CD4-positive, alpha-beta memory T cell (primary cell): ENCODE results near the gene EVA1B. TPM values are rescaled to one million over a fixed set of nuclear protein-coding genes. Genes with fewer than 3 reads are reported as not detected.

Source experiments
- CTCF ChIA-PET: fragments of 350-600 bp; sonication (Branson Sonifier 250); formaldehyde crosslinking; loops from one replicate; lab custom pipeline; 2021; ENCODE audit warnings: inconsistent platforms; ENCODE audit not compliant: partially characterized antibody; lab: Charles Lee
- POLR2A ChIA-PET: fragments of 350-600 bp; sonication (Branson Sonifier 250); formaldehyde crosslinking; loops from one replicate; lab custom pipeline; 2021; ENCODE audit not compliant: partially characterized antibody; lab: Charles Lee
- DNase-seq, 5 donors: peaks; one replicate each; pipeline versions ENCODE4 v3.0.0 to v3.0.0-alpha.2; 2020 to 2022; ENCODE audit warnings: mixed read lengths in 1 of 5
- H3K27ac ChIP-seq: one replicate; pipeline ENCODE4 v1.7.0; 2013; ENCODE audit warnings: low read depth, low read length
- H3K27me3 ChIP-seq: 2 replicates; pipeline ENCODE4 v1.7.0; 2013; ENCODE audit warnings: mild to moderate bottlenecking, low read length, moderate library complexity; ENCODE audit not compliant: insufficient read depth
- H3K36me3 ChIP-seq: 2 replicates; pipeline ENCODE4 v1.7.0; 2013; ENCODE audit warnings: mild to moderate bottlenecking, low read length, moderate library complexity; ENCODE audit not compliant: insufficient read depth
- H3K4me1 ChIP-seq: 2 replicates; pipeline ENCODE4 v1.7.0; 2013; ENCODE audit warnings: mild to moderate bottlenecking, low read length, moderate library complexity; ENCODE audit not compliant: insufficient read depth
- H3K4me3 ChIP-seq, 2 donors: one replicate each; pipeline ENCODE4 v1.7.0; 2013; ENCODE audit warnings: low read length in 2 of 2, mild to moderate bottlenecking in 1 of 2
- H3K9me3 ChIP-seq, 2 donors: one replicate each; pipeline ENCODE4 v1.7.0; 2013; ENCODE audit warnings: low read length in 2 of 2, control low read depth in 1 of 2; ENCODE audit not compliant: control insufficient read depth in 1 of 2
- H3K27ac Mint-ChIP-seq, 7 donors: one replicate each; pipeline ENCODE4 v1.8.0; 2020 to 2021; ENCODE audit warnings: mixed read lengths in 7 of 7, mild to moderate bottlenecking in 6 of 7, inconsistent platforms in 3 of 7, moderate library complexity in 3 of 7
- H3K27me3 Mint-ChIP-seq, 2 donors: one replicate each; pipeline ENCODE4 v1.8.0; 2020 to 2021; ENCODE audit warnings: mixed read lengths in 2 of 2
- H3K36me3 Mint-ChIP-seq, 2 donors: one replicate each; pipeline ENCODE4 v1.8.0; 2020 to 2021; ENCODE audit warnings: mixed read lengths in 2 of 2, inconsistent platforms in 1 of 2, mild to moderate bottlenecking in 1 of 2
- H3K4me1 Mint-ChIP-seq, 4 donors: one replicate each; pipeline ENCODE4 v1.8.0; 2020 to 2021; ENCODE audit warnings: mixed read lengths in 4 of 4, mild to moderate bottlenecking in 1 of 4
- H3K4me3 Mint-ChIP-seq, 8 donors: one replicate each; pipeline ENCODE4 v1.8.0; 2020 to 2021; ENCODE audit warnings: mixed read lengths in 8 of 8, mild to moderate bottlenecking in 7 of 8, moderate library complexity in 6 of 8, inconsistent platforms in 3 of 8
- H3K9me3 Mint-ChIP-seq, 8 donors: one replicate each; pipeline ENCODE4 v1.8.0; 2020 to 2021; ENCODE audit warnings: mixed read lengths in 8 of 8, mild to moderate bottlenecking in 5 of 8, inconsistent platforms in 3 of 8, moderate library complexity in 1 of 8
- intact Hi-C: fragments of 100-400 bp; cut with micrococcal nuclease; formaldehyde crosslinking; loops from one replicate; pipeline ENCODE4 v1.15.1; 2023
- polyA plus RNA-seq, 2 donors: library from polyadenylated mRNA; unstranded; fragments of 300-500 nt; fragmentation: Illumina TruSeq; gene quantifications; one replicate each; pipeline ENCODE4 v1.2.3, GENCODE V29; 2021
- total RNA-seq, 2 experiments: library from RNA; stranded (reverse); gene quantifications; one replicate each; pipeline ENCODE4 v1.2.3, GENCODE V29; 2021

Gene EVA1B
- total and polyA plus RNA-seq, 4 experiments from 2014 or later: 5.2 to 8.1 (median 6.8) TPM

- Histone ChIP-seq H3K4me3 (no peak overlapping the region), H3K27me3 (no peaks in the 10 kb centered on the region), H3K4me1 (peaks cover 16% of the 10 kb centered on the region), H3K9me3 (no peaks in the 10 kb centered on the region), H3K36me3 (peaks cover 33% of the 10 kb centered on the region), H3K27ac (no peak overlapping the region)
- H3K27me3 Mint-ChIP-seq: no peaks in the 10 kb centered on the region
- POLR2A ChIA-PET: interaction anchor here (0.6 to 1.6 kb wide), 8 partner anchors 27 to 109 kb away, joined by 3 to 13 read pairs (median 5); partner anchors contain the start of gene OSCP1
- CTCF ChIA-PET: interaction anchor here (0.6 to 6.7 kb wide), 31 partner anchors 9 to 128 kb away, joined by 3 to 122 read pairs (median 5); partner anchors contain the start of genes LSM10, OSCP1 and STK40
- H3K36me3 Mint-ChIP-seq: peaks cover 24 to 39% of the 10 kb centered on the region in 2 donors
- no peak overlapping the region for H3K4me3 Mint-ChIP-seq
- intact Hi-C loops: loop anchor here (1.0 kb wide), 2 partner anchors 28 to 79 kb away; no protein-coding TSS in a partner anchor
- peaks cover 0 to 2% (median 0%) of the 10 kb centered on the region in 8 donors for H3K9me3 Mint-ChIP-seq
- H3K4me1 Mint-ChIP-seq: peaks cover 6 to 47% (median 22%) of the 10 kb centered on the region in 4 donors
- DNase-seq: no peak
- no peak overlapping the region for H3K27ac Mint-ChIP-seq
Measured at GRCh38 chr1:36341626-36342320, 18.3 kb upstream of the EVA1B start.

GRCh38 chr1:36339615-36340014 is 16.2 kb upstream of the EVA1B start:
- H3K4me3 ChIP-seq: no peak overlapping the region
- H3K36me3 Mint-ChIP-seq: peaks cover 20 to 25% of the 10 kb centered on the region in 2 donors
- H3K9me3 Mint-ChIP-seq: peaks cover 0 to 2% (median 0%) of the 10 kb centered on the region in 8 donors
- H3K4me1 ChIP-seq: peaks cover 16% of the 10 kb centered on the region
- no peak overlapping the region for H3K4me3 Mint-ChIP-seq
- no peaks in the 10 kb centered on the region for H3K9me3 ChIP-seq
- intact Hi-C loops: no loop called here
- H3K27me3 ChIP-seq: no peaks in the 10 kb centered on the region
- no peaks in the 10 kb centered on the region for H3K27me3 Mint-ChIP-seq
- CTCF ChIA-PET: interaction anchor here (5.7 to 6.7 kb wide), 2 partner anchors 28 to 78 kb away, joined by 88 to 122 read pairs; no protein-coding TSS in a partner anchor
- peaks cover 6 to 42% (median 20%) of the 10 kb centered on the region in 4 donors for H3K4me1 Mint-ChIP-seq
- no peak for DNase-seq
- POLR2A ChIA-PET: interaction anchor here (0.8 kb wide), 1 partner anchor 111 kb away, joined by 3 read pairs; the partner anchor contains the start of gene OSCP1
- H3K27ac Mint-ChIP-seq: peak overlapping the region in 2 of 7 donors; percentile 37
- H3K36me3 ChIP-seq: peaks cover 19% of the 10 kb centered on the region
- H3K27ac ChIP-seq: no peak overlapping the region

GRCh38 chr1:36339215-36339614 is 15.8 kb upstream of the EVA1B start:
- peaks cover 15% of the 10 kb centered on the region for H3K36me3 ChIP-seq
- H3K27ac ChIP-seq: no peak overlapping the region
- no peak overlapping the region for H3K4me3 ChIP-seq
- Mint-ChIP-seq H3K36me3 (peaks cover 20 to 21% of the 10 kb centered on the region in 2 donors), H3K27me3 (no peaks in the 10 kb centered on the region), H3K27ac (peak overlapping the region in 2 of 7 donors; percentile 37), H3K9me3 (peaks cover 0 to 2% (median 0%) of the 10 kb centered on the region in 8 donors), H3K4me3 (no peak overlapping the region), H3K4me1 (peaks cover 6 to 42% (median 19%) of the 10 kb centered on the region in 4 donors)
- CTCF ChIA-PET: interaction anchor here (1.5 to 6.7 kb wide), 3 partner anchors 28 to 79 kb away, joined by 3 to 122 read pairs (median 88); no protein-coding TSS in a partner anchor
- no peaks in the 10 kb centered on the region for H3K27me3 ChIP-seq
- intact Hi-C loops: no loop called here
- peaks cover 16% of the 10 kb centered on the region for H3K4me1 ChIP-seq
- H3K9me3 ChIP-seq: no peaks in the 10 kb centered on the region
- POLR2A ChIA-PET: interaction anchor here (0.8 to 1.2 kb wide), 2 partner anchors 58 to 111 kb away, joined by 3 read pairs; partner anchors contain the start of genes LSM10 and OSCP1
- DNase-seq: no peak

DNA sequence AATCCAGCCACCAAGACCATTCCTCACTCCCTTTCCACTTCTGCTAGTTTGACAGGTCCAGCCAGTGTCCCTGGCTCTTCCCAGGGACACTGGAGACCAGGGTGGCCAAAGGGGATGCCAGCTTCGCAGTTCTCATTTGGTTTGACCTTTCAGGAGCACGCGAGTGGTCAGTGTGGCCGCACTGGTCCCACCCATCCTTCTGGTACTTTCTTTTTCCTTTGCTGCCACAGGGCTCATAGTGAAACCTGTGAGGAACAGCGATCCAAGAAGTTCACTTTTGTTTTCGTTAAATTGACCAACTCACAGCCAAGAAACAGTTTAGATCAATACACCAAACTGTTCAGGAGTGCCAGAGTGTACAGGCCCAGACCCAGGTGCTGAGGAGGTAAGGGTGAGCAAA is 14.4 kb upstream of the EVA1B start:
- H3K4me3 ChIP-seq: no peak overlapping the region
- Mint-ChIP-seq H3K4me3 (no peak overlapping the region), H3K27me3 (no peaks in the 10 kb centered on the region), H3K27ac (peak overlapping the region in 1 of 7 donors; percentile 44), H3K9me3 (peaks cover 0 to 2% (median 0%) of the 10 kb centered on the region in 8 donors), H3K36me3 (peaks cover 19 to 20% of the 10 kb centered on the region in 2 donors), H3K4me1 (peaks cover 5 to 33% (median 18%) of the 10 kb centered on the region in 4 donors)
- intact Hi-C loops: no loop called here
- no peaks in the 10 kb centered on the region for H3K9me3 ChIP-seq
- peaks cover 8% of the 10 kb centered on the region for H3K36me3 ChIP-seq
- ChIA-PET CTCF (interaction anchor here (1.3 to 1.5 kb wide), 2 partner anchors 29 to 31 kb away, joined by 3 read pairs; no protein-coding TSS in a partner anchor), POLR2A (no interaction called here)
- H3K4me1 ChIP-seq: peaks cover 10% of the 10 kb centered on the region
- no peaks in the 10 kb centered on the region for H3K27me3 ChIP-seq
- H3K27ac ChIP-seq: no peak overlapping the region
- DNase-seq: no peak

GRCh38 chr1:36330940-36331339 is 7.5 kb upstream of the EVA1B start:
- peak overlapping the region in 1 of 7 donors; percentile 60 for H3K27ac Mint-ChIP-seq
- CTCF ChIA-PET: no interaction called here
- peaks cover 3 to 6% (median 5%) of the 10 kb centered on the region in 4 donors for H3K4me1 Mint-ChIP-seq
- no peaks in the 10 kb centered on the region for H3K9me3 Mint-ChIP-seq
- H3K9me3 ChIP-seq: no peaks in the 10 kb centered on the region
- no peaks in the 10 kb centered on the region for H3K36me3 Mint-ChIP-seq
- H3K36me3 ChIP-seq: no peaks in the 10 kb centered on the region
- no peaks in the 10 kb centered on the region for H3K27me3 ChIP-seq
- H3K27me3 Mint-ChIP-seq: no peaks in the 10 kb centered on the region
- no peaks in the 10 kb centered on the region for H3K4me1 ChIP-seq
- H3K27ac ChIP-seq: no peak overlapping the region
- POLR2A ChIA-PET: no interaction called here
- intact Hi-C loops: no loop called here
- no peak overlapping the region for H3K4me3 ChIP-seq
- DNase-seq: no peak
- peak overlapping the region in 1 of 8 donors; percentile 20 for H3K4me3 Mint-ChIP-seq

GRCh38 chr1:36329817-36330216 is 6.4 kb upstream of the EVA1B start:
- intact Hi-C loops: no loop called here
- no peaks in the 10 kb centered on the region for H3K36me3 Mint-ChIP-seq
- DNase-seq: no peak
- no peaks in the 10 kb centered on the region for H3K9me3 Mint-ChIP-seq
- H3K4me3 Mint-ChIP-seq: peak overlapping the region in 1 of 8 donors; percentile 13
- no peak overlapping the region for H3K4me3 ChIP-seq
- ChIA-PET POLR2A (no interaction called here), CTCF (interaction anchor here (1.4 kb wide), 1 partner anchor 13 kb away, joined by 4 read pairs; no protein-coding TSS in a partner anchor)
- peak overlapping the region in 1 of 7 donors; percentile 40 for H3K27ac Mint-ChIP-seq
- no peak overlapping the region for H3K27ac ChIP-seq
- H3K4me1 Mint-ChIP-seq: peaks cover 3 to 8% (median 7%) of the 10 kb centered on the region in 4 donors
- H3K9me3 ChIP-seq: no peaks in the 10 kb centered on the region
- no peaks in the 10 kb centered on the region for H3K4me1 ChIP-seq
- no peaks in the 10 kb centered on the region for H3K36me3 ChIP-seq
- H3K27me3 ChIP-seq: no peaks in the 10 kb centered on the region
- no peaks in the 10 kb centered on the region for H3K27me3 Mint-ChIP-seq

DNA sequence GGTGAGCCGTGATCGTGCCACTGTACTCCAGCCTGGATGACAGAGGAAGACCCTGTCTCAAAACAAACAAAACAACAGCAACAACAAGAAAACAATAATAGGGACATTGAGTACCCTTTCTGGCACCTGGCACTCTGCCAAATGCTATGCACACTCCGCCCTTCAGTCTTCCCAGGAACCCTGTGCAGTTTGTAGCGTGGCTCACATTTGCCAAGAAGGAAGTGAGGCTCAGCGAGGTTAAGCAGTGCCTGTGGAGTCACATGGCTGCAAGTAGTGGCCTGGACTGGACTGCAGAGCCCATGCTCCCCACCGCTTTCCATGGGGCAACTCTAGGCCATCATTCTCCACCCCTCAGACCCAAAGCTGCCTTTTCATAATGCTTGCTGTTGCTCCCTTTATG is 5.3 kb upstream of the EVA1B start:
- H3K4me3 Mint-ChIP-seq: no peak overlapping the region
- H3K27me3 Mint-ChIP-seq: no peaks in the 10 kb centered on the region
- no peak overlapping the region for H3K27ac Mint-ChIP-seq
- ChIA-PET CTCF (no interaction called here), POLR2A (no interaction called here)
- Histone ChIP-seq H3K36me3 (no peaks in the 10 kb centered on the region), H3K27me3 (no peaks in the 10 kb centered on the region), H3K4me3 (no peak overlapping the region), H3K27ac (no peak overlapping the region), H3K9me3 (no peaks in the 10 kb centered on the region), H3K4me1 (peaks cover 11% of the 10 kb centered on the region)
- no peak for DNase-seq
- H3K9me3 Mint-ChIP-seq: no peaks in the 10 kb centered on the region
- peaks cover 10 to 19% (median 15%) of the 10 kb centered on the region in 4 donors for H3K4me1 Mint-ChIP-seq
- intact Hi-C loops: no loop called here
- no peaks in the 10 kb centered on the region for H3K36me3 Mint-ChIP-seq
